Testis (tissue), 3 donors: Measurements from ENCODE around the gene MTM1. TPM values are rescaled to one million over a fixed set of nuclear protein-coding genes. Genes with fewer than 3 reads are reported as not detected.

Source experiments
- DNase-seq: peaks from one replicate; pipeline ENCODE4 v3.0.0-alpha.2; 2019
- H3K27ac ChIP-seq, 2 donors: fragments of 200-600 bp; sonication (generic); one replicate each; pipeline ENCODE4 v1.5.1; 2019
- H3K27me3 ChIP-seq: fragments of 200-600 bp; sonication (generic); one replicate; pipeline ENCODE4 v1.5.1; 2019
- H3K36me3 ChIP-seq: fragments of 200-600 bp; sonication (generic); one replicate; pipeline ENCODE4 v1.5.1; 2017; ENCODE audit warnings: low read depth; ENCODE audit errors: missing control alignments
- H3K4me1 ChIP-seq: fragments of 200-600 bp; sonication (generic); one replicate; pipeline ENCODE4 v1.5.1; 2019
- H3K4me3 ChIP-seq, 2 donors: fragments of 200-600 bp; sonication (generic); one replicate each; pipeline ENCODE4 v1.5.1; 2017 to 2019
- H3K9me3 ChIP-seq: fragments of 200-600 bp; sonication (generic); one replicate; pipeline ENCODE4 v1.5.1; 2017
- CTCF ChIP-seq, 3 experiments: fragments of 450-650 bp in 2 of 3; fragments of 200-600 bp in 1 of 3; sonication (generic) in 1 of 3; IDR thresholded peaks; one replicate each; pipeline ENCODE4 v1.5.1; 2016 to 2019; ENCODE audit warnings: antibody characterized with exemption in 3 of 3, mild to moderate bottlenecking in 2 of 3, moderate library complexity in 1 of 3
- POLR2A ChIP-seq: fragments of 450-650 bp; IDR thresholded peaks from one replicate; pipeline ENCODE4 v1.6.1; 2017; ENCODE audit warnings: antibody characterized with exemption, mild to moderate bottlenecking, moderate library complexity
- WGBS, 2 donors: methylation state at CpG; one replicate each; pipeline ENCODE4 v1.1.5; 2018; 5-methylcytosine and 5-hydroxymethylcytosine counted together
- intact Hi-C: fragments of 100-400 bp; cut with DNase I; formaldehyde crosslinking; loops from one replicate; pipeline ENCODE4 v1.15.1; 2023; ENCODE audit warnings: low total_unique reads
- polyA plus RNA-seq: library from polyadenylated mRNA; stranded (reverse); fragments of 350-450 nt; fragmentation: Illumina TruSeq; extraction: RNeasy Lipid Tissue Mini Kit (QIAGEN cat#74804); gene quantifications from one replicate; pipeline ENCODE4 v1.2.3, GENCODE V29; 2014; ENCODE audit warnings: low read depth, low replicate concordance; ENCODE audit not compliant: insufficient read depth
- total RNA-seq, 2 donors: library from RNA; depleted of rRNA; stranded (reverse); fragments of >200 nt; gene quantifications; one replicate each; pipeline ENCODE4 v1.2.3, GENCODE V29; 2016

Gene MTM1
- total and polyA plus RNA-seq, 3 donors from 2014 or later, result 20.0 to 38.5 (median 33.8) TPM

GRCh38 chrX:150543230-150544155 lies 24.9 kb upstream of the MTM1 start:
- WGBS, 2 donors, result 80 to 92% methylated on average over 1 to 10 of the region's 13 CpGs
- no peak for TF ChIP-seq POLR2A
- TF ChIP-seq CTCF (IDR thresholded peaks at IDR 0.05), result no peak
- H3K27me3 ChIP-seq, result no peaks in the 10 kb centered on the region

GRCh38 chrX:150544222-150544787 lies 24.1 kb upstream of the MTM1 start:
- Histone ChIP-seq H3K9me3 (no peaks in the 10 kb centered on the region), H3K27ac (no peak overlapping the region), H3K36me3 (no peaks in the 10 kb centered on the region), H3K4me1 (peaks cover 13% of the 10 kb centered on the region), H3K27me3 (no peaks in the 10 kb centered on the region), H3K4me3 (no peak overlapping the region)
- TF ChIP-seq CTCF (IDR thresholded peaks at IDR 0.05) (no peak), POLR2A (no peak)
- WGBS, 2 donors, result 80 to 84% methylated on average over 4 to 11 of the region's 11 CpGs
- intact Hi-C loops, result no loop called here
- DNase-seq, result no peak

More at GRCh38 chrX:150543230-150544155, 24.9 kb upstream of the MTM1 start:
- Histone ChIP-seq H3K9me3 (no peaks in the 10 kb centered on the region), H3K27ac (no peak overlapping the region), H3K4me1 (peaks cover 13% of the 10 kb centered on the region), H3K36me3 (no peaks in the 10 kb centered on the region), H3K4me3 (no peak overlapping the region)
- no peak for DNase-seq
- intact Hi-C loops, result no loop called here

GRCh38 chrX:150544835-150545770 lies 23.3 kb upstream of the MTM1 start:
- Histone ChIP-seq H3K9me3 (no peaks in the 10 kb centered on the region), H3K27ac (no peak overlapping the region), H3K27me3 (no peaks in the 10 kb centered on the region), H3K36me3 (no peaks in the 10 kb centered on the region), H3K4me3 (no peak overlapping the region), H3K4me1 (peaks cover 13% of the 10 kb centered on the region)
- intact Hi-C loops, result no loop called here
- peak; percentile 71 for DNase-seq
- TF ChIP-seq CTCF (IDR thresholded peaks at IDR 0.05), result no peak
- TF ChIP-seq POLR2A, result no peak
- WGBS, 2 donors, result 53 to 59% methylated on average over 8 of the region's 8 CpGs

- Histone ChIP-seq H3K36me3 (no peaks in the 10 kb centered on the region), H3K27ac (peak overlapping the region; percentile 68 to 78), H3K27me3 (no peaks in the 10 kb centered on the region), H3K9me3 (no peaks in the 10 kb centered on the region), H3K4me3 (no peak overlapping the region), H3K4me1 (peaks cover 13% of the 10 kb centered on the region)
- TF ChIP-seq POLR2A, result no peak
- no peak for TF ChIP-seq CTCF (IDR thresholded peaks at IDR 0.05)
- intact Hi-C loops, result no loop called here
- 9 to 22% methylated on average over 5 to 9 of the region's 9 CpGs for WGBS, 2 donors
- DNase-seq, result peak; percentile 47
These were observed 21.7 kb upstream of the MTM1 start for GRCh38 chrX:150546711-150547153.
